HG02642 (cell line): ENCODE data around the gene COMTD1.
"Not testable (repeated sequence)": the region's sequence is repeated elsewhere in the genome, so short reads cannot be mapped to it uniquely, and the experiment has no call there.

Source experiments
- ATAC-seq: cut with Tn5 transposase; IDR thresholded peaks from one replicate; pipeline ENCODE4 v1.9.1; 2021; ENCODE audit warnings: mild to moderate bottlenecking; ENCODE audit not compliant: unreplicated experiment, poor library complexity

COMTD1 gene

DNA sequence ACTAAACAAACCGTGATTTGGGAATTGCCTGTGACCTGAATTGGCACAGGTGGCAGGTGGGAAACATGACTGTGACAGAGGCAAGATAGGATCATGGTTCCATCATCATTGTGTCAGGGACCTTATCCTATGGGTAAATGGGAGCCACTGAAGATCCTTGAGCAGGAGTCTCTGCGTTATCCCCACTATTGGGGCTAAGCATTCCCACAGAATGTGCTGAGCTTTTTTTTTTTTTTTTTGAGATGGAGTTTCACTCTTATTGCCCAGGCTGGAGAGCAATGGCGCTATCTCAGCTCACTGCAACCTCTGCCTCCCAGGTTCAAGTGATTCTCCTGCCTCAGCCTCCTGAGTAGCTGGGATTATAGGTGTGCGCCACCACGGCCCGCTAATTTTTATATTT is 35.8 kb downstream of the COMTD1 start:
- not testable (repeated sequence) for ATAC-seq

DNA sequence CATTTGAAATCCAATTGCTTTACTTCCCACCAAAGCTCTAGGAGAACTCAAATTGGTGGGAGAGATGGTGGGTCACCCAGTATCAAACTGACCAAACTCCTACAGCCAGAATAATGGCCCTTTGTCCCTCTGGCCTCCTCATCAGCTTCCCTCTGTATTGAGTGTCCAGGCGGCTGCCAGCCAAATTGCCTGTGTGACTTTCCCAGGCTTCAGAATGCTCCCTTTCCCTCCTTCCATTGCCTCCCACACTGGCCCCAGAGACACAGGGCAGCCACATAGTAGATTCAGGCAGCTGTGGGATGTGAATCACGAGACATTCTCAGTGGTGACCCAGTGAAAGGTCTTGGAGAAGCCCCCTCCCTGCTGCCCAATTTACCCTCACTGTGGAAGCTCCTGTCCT is 37.9 kb downstream of the COMTD1 start:
- no peak for ATAC-seq

DNA sequence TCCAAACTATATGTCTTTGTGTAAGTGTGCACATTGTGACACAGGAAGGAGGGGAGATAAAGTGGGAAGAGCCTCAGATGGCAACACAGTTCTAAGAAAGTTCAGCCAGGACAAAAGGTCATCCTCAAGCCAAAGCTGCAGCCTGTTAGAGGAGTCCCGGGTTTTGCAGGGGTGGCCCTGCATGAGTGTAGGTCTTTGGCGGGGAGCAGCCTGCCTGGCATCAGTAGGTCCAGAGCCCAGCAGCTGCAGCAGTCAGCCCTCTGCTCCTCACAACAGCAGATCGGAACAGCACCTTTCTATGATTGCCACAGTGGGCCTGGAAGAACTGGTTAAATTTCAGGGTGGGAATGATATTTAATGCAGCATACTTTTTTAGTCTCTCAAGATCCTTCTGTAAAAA is 38.7 kb downstream of the COMTD1 start:
- no peak for ATAC-seq

DNA sequence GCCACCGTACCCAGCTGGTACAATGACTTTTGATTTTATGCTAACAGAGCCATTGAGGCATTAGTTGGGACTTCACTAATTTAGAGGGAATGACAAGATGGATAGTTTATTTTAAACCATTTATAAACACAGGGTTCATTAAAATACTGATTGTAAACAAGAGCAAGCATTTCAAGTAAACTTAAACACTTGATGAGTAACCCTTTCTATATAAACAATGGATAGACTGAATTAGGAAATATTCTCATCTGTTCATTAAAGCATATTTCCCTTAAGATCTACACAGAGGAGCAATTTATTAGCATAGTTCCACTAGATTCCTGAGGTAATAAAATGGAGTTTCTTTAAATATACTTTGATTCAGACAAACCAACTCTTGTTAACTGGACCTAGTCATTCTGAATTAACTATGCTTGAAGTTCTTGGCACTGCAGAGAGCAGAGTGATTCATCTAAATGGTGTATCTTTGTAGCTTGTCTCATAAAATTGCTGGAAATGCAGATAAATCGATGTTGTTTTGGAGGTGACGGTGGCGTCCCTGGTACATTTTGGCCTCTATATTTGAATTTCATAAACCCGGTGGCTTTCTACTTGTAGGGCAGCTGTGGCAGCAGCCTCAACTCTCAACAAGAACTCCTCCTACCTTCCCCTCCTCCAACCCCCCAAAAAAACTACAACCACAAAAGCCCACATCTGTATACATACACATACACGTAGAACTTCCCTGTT is 40.6 kb downstream of the COMTD1 start:
- no peak for ATAC-seq

DNA sequence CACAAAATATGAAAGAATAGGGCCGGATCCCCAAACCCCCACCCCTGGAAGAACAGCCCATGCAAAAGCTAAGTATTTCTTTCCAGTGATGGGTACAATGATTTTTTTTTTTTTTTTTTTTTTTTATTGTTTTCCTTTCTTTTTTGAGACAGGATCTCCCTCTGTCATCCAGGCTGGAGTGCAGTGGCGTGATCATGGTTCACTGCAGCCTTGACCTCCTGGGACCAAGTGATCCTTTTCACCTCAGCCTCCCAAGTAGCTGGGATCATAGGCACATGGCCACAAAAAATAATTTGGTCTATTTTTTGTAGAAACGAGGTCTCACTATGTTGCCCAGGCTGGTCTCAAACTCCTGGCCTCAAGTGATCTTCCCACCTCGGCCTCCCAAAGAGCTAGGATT is 41.1 kb downstream of the COMTD1 start:
- not testable (repeated sequence) for ATAC-seq

DNA sequence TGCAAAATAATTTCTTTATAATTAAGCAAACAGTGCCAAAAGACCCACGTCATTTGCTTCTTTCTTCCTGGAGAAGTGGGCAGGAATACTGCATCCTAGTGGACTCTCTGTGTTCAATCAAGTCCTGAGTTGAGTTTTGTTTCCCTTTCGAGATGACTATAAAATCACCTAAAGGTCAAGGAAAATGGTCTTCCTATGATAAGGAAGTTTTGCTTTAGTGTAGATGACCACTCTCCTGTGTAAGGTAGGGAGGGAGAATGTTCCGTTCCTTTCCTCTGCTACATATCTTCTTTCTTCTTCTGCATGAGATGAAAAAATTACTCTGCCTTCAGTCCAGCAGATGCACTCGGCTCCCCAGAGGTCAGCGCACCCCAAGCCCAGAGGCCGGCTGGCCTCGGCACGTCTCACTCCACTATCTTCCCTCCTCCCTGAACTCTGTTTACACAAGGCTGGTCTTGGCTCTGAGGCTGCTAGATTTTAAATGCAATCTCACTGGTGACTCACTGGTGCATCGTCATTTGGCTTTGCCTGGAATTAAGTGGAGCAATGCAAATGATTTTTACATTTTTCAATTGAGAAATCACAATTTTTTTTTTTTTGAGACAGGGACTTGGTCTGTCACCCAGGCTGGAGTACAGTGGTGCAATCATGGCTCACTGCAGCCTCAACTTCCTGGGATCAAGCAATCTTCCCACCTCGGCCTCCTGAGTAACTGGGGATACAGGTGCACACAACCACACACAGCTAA is 43.8 kb downstream of the COMTD1 start:
- ATAC-seq, result no peak

DNA sequence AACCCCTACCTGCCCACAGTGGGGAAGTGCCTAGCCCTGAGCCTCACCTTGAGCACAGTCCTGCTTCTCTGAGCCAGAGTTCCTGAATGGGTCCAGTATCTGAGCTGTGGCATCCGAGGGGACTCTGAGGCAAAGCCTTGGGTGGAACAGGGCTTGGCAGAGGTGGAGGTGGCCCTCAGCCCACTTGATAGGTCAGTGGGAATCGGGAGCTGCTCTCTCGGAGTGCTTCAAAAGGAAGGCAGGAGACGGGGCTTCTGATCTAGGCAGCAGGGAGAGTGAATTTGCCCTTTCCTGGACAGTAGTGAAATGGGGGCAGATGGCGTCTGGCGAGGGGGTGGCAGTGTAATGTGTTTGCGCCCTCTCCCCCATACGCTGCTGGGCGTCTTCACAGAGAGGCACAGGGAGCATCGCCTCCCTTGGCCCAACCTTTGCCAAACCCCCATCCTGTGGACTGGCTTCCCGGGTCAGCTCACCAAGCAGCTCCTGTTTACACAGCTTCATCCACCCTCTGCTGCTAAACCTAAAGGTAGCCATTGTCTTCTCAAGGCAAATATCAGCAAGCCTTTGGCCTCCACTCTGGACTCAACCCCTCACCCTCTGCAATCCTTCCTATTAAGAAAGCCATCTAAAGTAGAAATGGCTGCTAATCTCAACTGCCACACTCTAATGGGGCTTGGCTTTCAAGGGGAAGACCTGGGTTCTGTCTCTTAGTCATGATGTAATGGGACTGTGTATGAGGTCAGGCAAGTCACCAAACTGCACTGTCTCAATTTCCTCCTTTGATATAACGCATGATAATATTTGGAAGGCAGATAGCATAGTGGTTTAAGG is 46.3 kb downstream of the COMTD1 start:
- no peak for ATAC-seq

DNA sequence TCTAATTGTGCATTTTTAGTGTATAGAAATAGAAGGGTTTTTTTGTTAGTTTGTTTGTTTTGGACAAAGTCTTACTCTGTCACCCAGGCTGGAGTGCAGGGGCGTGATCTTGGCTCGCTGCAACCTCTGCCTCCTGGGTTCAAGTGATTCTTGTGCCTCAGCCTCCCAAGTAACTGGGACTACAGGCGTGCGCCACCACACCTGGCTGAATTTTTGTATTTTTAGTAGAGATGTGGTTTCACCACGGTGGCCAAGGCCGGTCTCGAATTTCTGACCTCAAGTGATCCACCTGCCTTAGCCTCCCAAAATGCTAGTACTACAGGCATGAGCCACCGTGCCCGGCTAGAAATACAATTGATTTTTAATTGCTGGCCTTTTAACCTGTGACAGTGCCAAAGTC is 47.2 kb downstream of the COMTD1 start:
- ATAC-seq, result not testable (repeated sequence)

DNA sequence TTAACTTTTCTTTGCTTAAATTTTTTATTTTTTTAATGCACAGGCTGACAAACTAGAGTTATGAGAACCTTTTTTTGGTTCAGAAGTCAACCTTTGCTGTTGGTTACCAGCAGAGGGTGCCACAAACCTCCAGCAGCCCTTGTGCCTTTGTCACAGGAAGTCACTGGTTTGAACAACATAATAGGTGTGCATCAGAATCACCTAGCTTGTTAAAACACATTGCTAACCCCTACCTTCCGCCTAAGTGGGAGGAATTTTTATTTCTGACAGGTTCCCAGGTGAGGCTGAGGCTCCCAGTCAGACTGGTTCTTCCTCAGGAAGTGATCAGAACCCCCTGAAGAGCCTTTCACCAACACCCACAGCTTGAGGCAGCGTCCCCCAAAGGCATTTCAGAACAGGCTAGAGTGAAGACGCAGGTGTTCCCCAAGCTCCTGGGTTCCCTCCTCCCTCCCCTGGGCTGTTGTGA is 47.8 kb downstream of the COMTD1 start:
- peak; percentile 57 for ATAC-seq

DNA sequence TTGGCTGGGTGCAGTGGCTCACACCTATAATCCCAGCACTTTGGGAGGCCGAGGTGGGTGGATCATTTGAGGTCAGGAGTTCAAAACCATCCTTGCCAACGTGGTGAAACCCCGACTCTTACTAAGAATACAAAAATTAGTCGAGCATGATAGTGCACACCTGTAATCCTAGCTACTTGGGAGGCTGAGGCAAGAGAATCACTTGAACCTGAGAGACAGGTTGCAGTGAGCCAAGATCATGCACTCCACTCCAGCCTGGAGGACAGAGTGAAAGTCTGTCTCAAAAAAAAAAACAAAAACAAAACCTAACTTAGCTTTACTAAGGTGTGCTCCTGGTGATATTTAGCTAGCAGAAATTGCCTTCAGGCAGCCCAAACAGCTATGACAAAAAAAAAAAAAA is 49.4 kb downstream of the COMTD1 start:
- ATAC-seq, result no peak
